ENCODE results near the gene UBXN6.

The UBXN6 gene

GRCh38 chr19:4437103-4437502 is 20.5 kb downstream of the UBXN6 start:
- DNase-seq = no peak

GRCh38 chr19:4436231-4436630 is 21.4 kb downstream of the UBXN6 start:
- no peak for DNase-seq

- DNase-seq = no peak
Measured at GRCh38 chr19:4434391-4434790, 23.2 kb downstream of the UBXN6 start.

GRCh38 chr19:4432918-4433506 is 24.6 kb downstream of the UBXN6 start:
- DNase-seq = no peak

GRCh38 chr19:4431808-4432674 is 25.6 kb downstream of the UBXN6 start:
- no peak for DNase-seq

- no peak for DNase-seq
Measured at GRCh38 chr19:4431296-4431695, 26.3 kb downstream of the UBXN6 start.

GRCh38 chr19:4430760-4431159 is 26.8 kb downstream of the UBXN6 start:
- DNase-seq = no peak

- DNase-seq = no peak
Measured at GRCh38 chr19:4429771-4430171, 27.8 kb downstream of the UBXN6 start.

- DNase-seq = no peak
Measured at GRCh38 chr19:4429256-4429655, 28.3 kb downstream of the UBXN6 start.

- DNase-seq = no peak
Measured at GRCh38 chr19:4428326-4428975, 29.1 kb downstream of the UBXN6 start.

GRCh38 chr19:4425537-4425936 is 32.1 kb downstream of the UBXN6 start:
- DNase-seq = peak; percentile 88

- no peak for DNase-seq
Measured at GRCh38 chr19:4423416-4424126, 34.0 kb downstream of the UBXN6 start.

- no peak for DNase-seq
Measured at GRCh38 chr19:4416268-4416667, 41.3 kb downstream of the UBXN6 start.

- no peak for DNase-seq
Measured at GRCh38 chr19:4415352-4415751, 42.2 kb downstream of the UBXN6 start.

GRCh38 chr19:4414800-4415321 is 42.7 kb downstream of the UBXN6 start:
- no peak for DNase-seq

GRCh38 chr19:4414144-4414799 is 43.3 kb downstream of the UBXN6 start:
- DNase-seq = no peak

- no peak for DNase-seq
Measured at GRCh38 chr19:4413588-4413987, 44.0 kb downstream of the UBXN6 start.

GRCh38 chr19:4409123-4409933 is 48.3 kb downstream of the UBXN6 start:
- DNase-seq = no peak

- no peak for DNase-seq
Measured at GRCh38 chr19:4406626-4407025, 51.0 kb downstream of the UBXN6 start.

- no peak for DNase-seq
Measured at GRCh38 chr19:4405977-4406376, 51.6 kb downstream of the UBXN6 start.

- no peak for DNase-seq
Measured at GRCh38 chr19:4403005-4403761, 54.4 kb downstream of the UBXN6 start.

Measured in fibroblast of skin of right quadriceps (primary cell).